NCI-H2171 (cell line): ENCODE measurements around the gene NPR2.

Source experiments
- DNase-seq: peaks from one replicate; lab custom pipeline; 2025; lab: John Stamatoyannopoulos, UW

NPR2 gene

DNA sequence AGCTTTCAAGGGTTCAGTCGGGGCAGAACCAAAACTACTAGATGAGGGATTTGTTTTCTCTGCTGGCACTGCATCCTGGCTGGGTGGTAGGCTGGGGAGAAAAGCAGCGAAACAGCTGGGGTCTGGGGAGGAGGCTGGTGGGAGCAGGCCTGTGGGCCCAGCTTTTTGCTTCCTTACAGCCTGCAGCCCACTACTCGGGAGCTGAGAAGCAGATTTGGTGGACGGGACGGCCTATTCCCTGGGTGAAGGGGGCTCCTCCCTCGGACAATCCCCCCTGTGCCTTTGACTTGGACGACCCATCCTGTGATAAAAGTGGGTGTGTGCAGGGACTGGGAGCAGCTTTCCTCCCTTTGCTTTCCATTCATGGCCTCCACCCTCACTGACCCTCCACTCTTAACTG lies 9.1 kb downstream of the NPR2 start:
- DNase-seq = no peak

DNA sequence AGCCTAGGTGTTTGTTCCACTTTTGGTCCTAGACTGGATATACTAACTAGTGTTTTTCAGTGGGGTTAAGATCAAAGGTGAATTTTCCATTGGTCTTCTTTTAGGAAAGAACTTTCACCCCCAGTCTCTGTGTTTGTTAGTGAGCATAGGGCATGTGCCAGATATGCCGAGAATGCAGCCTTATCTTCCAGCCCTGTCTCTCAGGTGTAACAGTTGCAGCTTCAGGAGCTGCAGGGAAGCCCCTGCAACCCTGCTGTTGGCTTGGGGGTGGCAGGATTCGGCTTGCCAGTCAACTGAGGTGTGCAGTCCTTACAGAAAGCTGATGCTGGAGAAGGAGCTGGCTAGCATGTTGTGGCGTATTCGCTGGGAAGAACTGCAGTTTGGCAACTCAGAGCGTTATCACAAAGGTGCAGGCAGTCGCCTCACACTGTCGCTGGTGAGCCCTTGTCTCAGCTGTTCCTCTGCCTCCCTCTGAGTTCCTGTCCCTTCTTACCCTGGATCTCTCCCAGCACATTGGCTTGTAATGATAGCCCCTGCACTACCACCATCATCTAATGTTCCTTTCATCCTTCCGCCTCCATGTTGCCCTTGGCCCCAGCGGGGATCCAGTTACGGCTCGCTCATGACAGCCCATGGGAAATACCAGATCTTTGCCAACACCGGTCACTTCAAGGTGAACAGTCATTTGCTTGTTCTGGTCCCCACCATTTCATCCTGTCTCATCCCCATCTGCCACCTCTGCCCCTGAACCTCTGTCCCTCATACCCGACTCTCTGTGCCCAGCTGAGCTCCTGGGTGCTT lies 10.1 kb downstream of the NPR2 start:
- no peak for DNase-seq

- DNase-seq = no peak
Observed at GRCh38 chr9:35806101-35806500, 14.7 kb downstream of the NPR2 start.

DNA sequence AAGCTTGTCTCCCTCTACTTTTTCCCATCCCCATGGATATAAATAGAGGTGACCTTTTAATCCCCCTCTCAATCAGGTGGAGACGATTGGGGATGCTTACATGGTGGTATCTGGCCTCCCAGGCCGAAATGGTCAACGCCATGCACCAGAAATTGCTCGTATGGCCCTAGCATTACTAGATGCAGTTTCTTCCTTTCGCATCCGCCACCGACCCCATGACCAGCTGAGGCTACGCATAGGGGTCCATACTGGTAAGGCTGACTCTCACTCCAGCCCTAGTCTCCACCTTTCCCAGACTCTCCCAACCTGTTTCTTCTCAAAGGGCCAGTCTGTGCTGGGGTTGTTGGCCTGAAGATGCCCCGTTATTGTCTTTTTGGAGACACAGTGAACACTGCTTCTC lies 17.0 kb downstream of the NPR2 start:
- no peak for DNase-seq

DNA sequence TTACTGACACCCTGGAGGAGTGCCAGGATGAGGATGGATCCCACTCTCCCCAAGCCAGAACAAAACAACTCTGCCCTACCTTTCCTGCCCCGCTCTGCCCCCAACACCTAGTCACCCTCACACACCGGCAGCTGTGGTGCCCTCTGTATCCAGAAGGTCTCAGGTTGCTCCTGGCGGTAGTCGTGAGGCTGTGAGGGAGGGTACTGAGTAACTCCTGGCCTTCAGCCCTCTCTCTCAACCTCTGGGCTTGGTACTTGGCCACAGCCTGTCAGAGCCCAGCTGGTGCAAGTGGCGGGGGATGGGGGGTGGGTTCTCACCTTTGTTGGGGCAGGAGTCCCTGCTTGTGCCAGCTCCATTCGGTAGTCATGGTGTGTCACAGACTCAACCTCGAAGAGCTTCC lies 18.7 kb downstream of the NPR2 start:
- no peak for DNase-seq

GRCh38 chr9:35811381-35812024 lies 20.1 kb downstream of the NPR2 start:
- DNase-seq = no peak

- DNase-seq = peak; percentile 76
Observed at GRCh38 chr9:35812025-35812602, 20.7 kb downstream of the NPR2 start, which contains the start of gene SPAG8. TSS of gene SPAG8 (minus strand) at chr9:35812262. CDS start at chr9:35812147, 115 bp downstream.

GRCh38 chr9:35813434-35814105 lies 22.2 kb downstream of the NPR2 start:
- no peak for DNase-seq

- no peak for DNase-seq
Observed at GRCh38 chr9:35814106-35814840, 22.9 kb downstream of the NPR2 start.

- peak; percentile 90 for DNase-seq
Observed at GRCh38 chr9:35814841-35815543, 23.6 kb downstream of the NPR2 start, which contains the start of gene HINT2. TSS of gene HINT2 (minus strand) at chr9:35815042. CDS start at chr9:35814979, 63 bp downstream.

DNA sequence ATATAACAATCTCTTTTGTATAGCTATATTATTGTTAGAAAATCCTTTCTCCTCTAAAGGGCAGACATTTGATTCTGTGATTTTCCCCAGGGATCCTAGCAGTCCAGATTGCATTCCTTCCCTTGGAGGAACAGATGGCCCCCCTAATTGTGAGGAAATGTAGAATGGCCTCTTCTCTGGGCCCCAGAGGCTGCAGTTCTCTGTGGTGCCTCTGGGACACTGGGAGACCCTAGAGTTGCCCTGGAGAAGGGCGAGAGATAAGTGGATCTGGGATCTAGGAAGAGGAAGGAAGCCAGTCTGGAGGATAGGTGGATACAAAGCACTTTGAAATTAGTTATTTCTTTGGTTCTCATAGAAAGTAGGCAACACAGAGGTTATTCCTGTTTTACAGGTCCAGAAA lies 25.3 kb downstream of the NPR2 start:
- DNase-seq = peak; percentile 75

GRCh38 chr9:35818341-35818740 lies 26.9 kb downstream of the NPR2 start:
- DNase-seq = no peak

GRCh38 chr9:35820076-35820475 lies 28.7 kb downstream of the NPR2 start:
- no peak for DNase-seq

- no peak for DNase-seq
Observed at GRCh38 chr9:35822926-35823325, 31.5 kb downstream of the NPR2 start.

- no peak for DNase-seq
Observed at GRCh38 chr9:35826071-35826701, 34.8 kb downstream of the NPR2 start.

- DNase-seq = no peak
Observed at GRCh38 chr9:35827486-35827885, 36.1 kb downstream of the NPR2 start.

- no peak for DNase-seq
Observed at GRCh38 chr9:35828716-35829083, 37.3 kb downstream of the NPR2 start, which contains the start of gene FAM221B. TSS of gene FAM221B (minus strand) at chr9:35828732. CDS start at chr9:35826161, 2,571 bp downstream.

DNA sequence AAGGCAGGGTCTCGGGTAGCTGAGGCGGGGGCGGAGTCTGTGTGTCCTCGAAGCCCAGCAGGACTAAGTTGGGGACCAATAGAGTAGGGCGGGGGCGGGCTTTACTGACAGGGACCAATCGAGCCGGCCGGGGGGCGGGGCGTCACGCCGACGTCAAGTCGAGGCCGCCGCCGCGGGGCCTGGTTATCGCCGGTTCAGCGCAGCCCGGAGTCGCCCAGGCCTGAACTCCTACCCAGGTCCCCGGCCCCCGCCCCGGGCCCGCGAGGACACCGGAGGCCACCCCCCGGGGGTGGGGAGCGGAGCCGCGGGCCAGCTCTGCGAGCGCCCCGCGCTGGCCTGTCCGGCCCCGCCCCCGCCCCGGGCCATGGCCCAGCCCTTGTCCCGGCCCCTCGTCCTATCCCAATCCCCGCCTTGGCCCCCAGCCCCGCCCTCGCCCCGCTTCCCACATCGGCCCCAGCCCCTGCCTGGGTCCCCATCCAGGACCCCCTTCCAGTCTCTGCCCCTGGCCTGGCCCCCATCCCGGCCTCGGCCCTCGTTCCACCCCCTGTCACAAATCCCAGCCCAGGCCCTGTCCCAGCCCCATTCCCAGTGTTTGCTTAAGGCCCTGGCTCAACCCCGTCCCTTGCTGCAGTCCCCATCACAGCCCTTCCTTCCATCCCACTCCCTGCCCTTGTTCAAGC lies 37.8 kb downstream of the NPR2 start, which contains the start of gene TMEM8B:
TSS of gene TMEM8B (plus strand) at position 145 of the 680 bp plus-strand sequence. CDS start at position 365, 220 bp downstream.
- peak; percentile 82 for DNase-seq

DNA sequence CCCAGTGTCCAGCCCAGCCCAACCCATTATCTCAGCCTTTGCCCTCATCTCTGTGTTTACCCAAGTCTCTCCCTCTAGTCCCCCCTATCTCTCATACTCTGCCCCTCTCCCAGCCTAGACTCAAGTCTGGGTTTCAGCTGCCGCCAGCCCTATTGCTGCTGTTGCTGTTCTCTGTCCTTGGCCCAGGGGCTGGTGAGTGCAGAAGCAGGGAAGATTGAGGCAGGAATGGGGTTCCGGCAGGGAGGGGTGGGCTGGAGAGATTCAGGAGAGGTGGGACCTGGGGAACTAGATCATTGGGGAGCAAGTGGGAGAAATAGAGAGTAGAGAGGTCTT lies 38.3 kb downstream of the NPR2 start:
- no peak for DNase-seq

DNA sequence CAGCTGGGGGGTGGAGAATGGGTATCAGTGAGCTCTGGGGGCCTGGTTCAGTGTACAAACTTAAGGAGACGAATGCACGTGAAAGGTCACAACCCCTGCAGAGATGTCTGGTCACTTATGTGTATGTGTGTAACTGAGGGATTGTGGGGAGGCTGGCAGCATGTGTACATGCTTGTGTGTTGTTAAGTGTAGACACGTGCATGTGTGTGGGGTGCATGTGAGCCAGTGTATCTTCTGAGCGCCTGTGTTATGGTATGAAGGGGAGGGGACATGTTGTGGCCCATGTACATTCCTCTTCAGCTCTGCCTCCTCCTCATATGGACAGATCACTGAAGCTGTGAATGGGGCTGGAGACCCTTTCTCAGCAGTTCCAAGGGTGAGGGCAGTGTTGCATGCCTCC lies 39.6 kb downstream of the NPR2 start:
- no peak for DNase-seq
